ENCODE results near the gene PLA2G15. TPM values are rescaled to one million over a fixed set of nuclear protein-coding genes. Genes with fewer than 3 reads are reported as not detected.

The PLA2G15 gene
- total RNA-seq, 1 experiment from 2014 or later = 33.2 TPM

- CTCF ChIA-PET = interaction anchor here (0.6 to 2.2 kb wide), 11 partner anchors 18 to 430 kb away, joined by 3 to 22 read pairs (median 4); partner anchors contain the start of genes PLA2G15 and SLC7A6
- Histone ChIP-seq H3K27me3 (replicated peaks; ENCODE audit: control insufficient read depth, insufficient read depth, low read length) (no peaks in the 10 kb centered on the region), H3K9me3 (no peaks in the 10 kb centered on the region), H3K36me3 (ENCODE audit: control insufficient read depth, insufficient read depth, low read length) (peaks cover 1% of the 10 kb centered on the region), H3K4me1 (peaks cover 32% of the 10 kb centered on the region), H3K4me3 (ENCODE audit: low read depth, low read length) (peak overlapping the region; percentile 65)
- no peaks in the 10 kb centered on the region for H3K9me3 Mint-ChIP-seq (ENCODE audit: unreplicated experiment)
- intact Hi-C loops (cut with micrococcal nuclease; ENCODE audit: unreplicated experiment) = loop anchor here (1.0 to 5.0 kb wide), 2 partner anchors 18 to 43 kb away; no protein-coding TSS in a partner anchor
- no peaks in the 10 kb centered on the region for H3K27me3 Mint-ChIP-seq (ENCODE audit: insufficient read depth, unreplicated experiment)
- H3K4me3 Mint-ChIP-seq (ENCODE audit: unreplicated experiment) = peak overlapping the region; percentile 77
- TF ChIP-seq CTCF (IDR thresholded peaks at IDR 0.05; ENCODE audit: insufficient read depth in 1 of 2, low read depth in 1 of 2, low read length in 1 of 2, severe bottlenecking in 1 of 2, unreplicated experiment in 1 of 2) = no peak
- H3K36me3 Mint-ChIP-seq (ENCODE audit: insufficient read depth, unreplicated experiment) = peaks cover 84% of the 10 kb centered on the region
- peaks cover 33% of the 10 kb centered on the region for H3K4me1 Mint-ChIP-seq (ENCODE audit: low read depth, unreplicated experiment)
- H3K27ac Mint-ChIP-seq (ENCODE audit: unreplicated experiment) = peak overlapping the region; percentile 89
- DNase-seq = no peak
- no TSS peak for BruUV-seq (replicated peaks)
- POLR2A ChIA-PET = interaction anchor here (0.5 to 1.7 kb wide), 21 partner anchors 11 to 287 kb away, joined by 3 to 56 read pairs (median 4); partner anchors contain the start of genes DDX28, DUS2, ESRP2 and PLA2G15
Measured at GRCh38 chr16:68310437-68310773, 65.2 kb downstream of the PLA2G15 start.

Small RNA genes lying within 50 kb of the gene (microRNA-seq; reads per million reads assigned to microRNA genes)
- 2.4 reads per million, percentile 12 among the genes with 10 or more reads in this experiment for gene MIR6773

Other genes starting within 250 kb of the PLA2G15 start
- gene DPEP2, start 245.9 kb upstream of the PLA2G15 start, total RNA-seq (2022) = not detected in 2 replicates
- gene DPEP2NB, start 229.5 kb upstream of the PLA2G15 start, total RNA-seq (2022) = not detected in 2 replicates
- gene DDX28, start 222.1 kb upstream of the PLA2G15 start, total RNA-seq (2022) = 15.9 and 17.1 TPM in 2 replicates
- 33.6 and 37.4 TPM in 2 replicates for gene DUS2, start 222.1 kb upstream of the PLA2G15 start, total RNA-seq (2022)
- gene NFATC3, start 160.0 kb upstream of the PLA2G15 start, total RNA-seq (2022) = 40.0 and 43.9 TPM in 2 replicates
- gene ESRP2, start 9.2 kb upstream of the PLA2G15 start, total RNA-seq (2022) = 109 and 110 TPM in 2 replicates
- gene SLC7A6, start 19.2 kb downstream of the PLA2G15 start, total RNA-seq (2022) = 236 and 267 TPM in 2 replicates
- 34.0 and 34.2 TPM in 2 replicates for gene SLC7A6OS, start 65.6 kb downstream of the PLA2G15 start, total RNA-seq (2022)
- gene PRMT7, start 65.6 kb downstream of the PLA2G15 start, total RNA-seq (2022) = 156 and 166 TPM in 2 replicates
- gene SMPD3, start 203.1 kb downstream of the PLA2G15 start, total RNA-seq (2022) = 2.4 and 2.8 TPM in 2 replicates

All from Caco-2 (cell line).